ENCODE data around the gene PDZD4.

Gene PDZD4

DNA sequence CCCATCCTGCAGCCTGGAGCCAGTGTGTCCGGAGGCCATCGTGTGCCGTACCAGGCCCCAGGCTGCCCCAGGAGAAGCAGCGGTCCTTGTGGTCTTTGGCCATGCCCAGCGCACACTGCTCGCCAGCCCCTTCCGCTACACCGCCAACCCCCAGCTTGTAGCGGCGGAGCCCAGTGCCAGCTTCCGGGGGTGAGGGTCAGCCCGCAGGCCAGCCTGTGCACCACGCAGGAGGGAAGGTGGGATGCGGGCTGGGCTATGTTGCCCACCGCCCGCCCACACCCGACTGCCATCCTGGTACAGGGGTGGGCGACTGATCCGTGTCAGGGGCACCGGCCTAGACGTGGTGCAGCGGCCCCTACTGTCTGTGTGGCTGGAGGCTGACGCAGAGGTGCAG, 57.1 kb downstream of the PDZD4 start:
- in situ Hi-C loops (cut with HindIII; ENCODE audit: low pct_unique_long_range_greater_than_20kb, low sequenced_read_pairs) = no loop called here
- no peak for TF ChIP-seq JUND (IDR thresholded peaks at IDR 0.05; ENCODE audit: low read depth)
- no peak for DNase-seq (ENCODE audit: low read depth in 1 of 2, low spot score in 1 of 2)

- TF ChIP-seq JUND (IDR thresholded peaks at IDR 0.05; ENCODE audit: low read depth) = no peak
- in situ Hi-C loops (cut with HindIII; ENCODE audit: low pct_unique_long_range_greater_than_20kb, low sequenced_read_pairs) = no loop called here
- DNase-seq (ENCODE audit: low read depth in 1 of 2, low spot score in 1 of 2) = no peak
These were observed 57.8 kb downstream of the PDZD4 start for GRCh38 chrX:153772316-153773217.

DNA sequence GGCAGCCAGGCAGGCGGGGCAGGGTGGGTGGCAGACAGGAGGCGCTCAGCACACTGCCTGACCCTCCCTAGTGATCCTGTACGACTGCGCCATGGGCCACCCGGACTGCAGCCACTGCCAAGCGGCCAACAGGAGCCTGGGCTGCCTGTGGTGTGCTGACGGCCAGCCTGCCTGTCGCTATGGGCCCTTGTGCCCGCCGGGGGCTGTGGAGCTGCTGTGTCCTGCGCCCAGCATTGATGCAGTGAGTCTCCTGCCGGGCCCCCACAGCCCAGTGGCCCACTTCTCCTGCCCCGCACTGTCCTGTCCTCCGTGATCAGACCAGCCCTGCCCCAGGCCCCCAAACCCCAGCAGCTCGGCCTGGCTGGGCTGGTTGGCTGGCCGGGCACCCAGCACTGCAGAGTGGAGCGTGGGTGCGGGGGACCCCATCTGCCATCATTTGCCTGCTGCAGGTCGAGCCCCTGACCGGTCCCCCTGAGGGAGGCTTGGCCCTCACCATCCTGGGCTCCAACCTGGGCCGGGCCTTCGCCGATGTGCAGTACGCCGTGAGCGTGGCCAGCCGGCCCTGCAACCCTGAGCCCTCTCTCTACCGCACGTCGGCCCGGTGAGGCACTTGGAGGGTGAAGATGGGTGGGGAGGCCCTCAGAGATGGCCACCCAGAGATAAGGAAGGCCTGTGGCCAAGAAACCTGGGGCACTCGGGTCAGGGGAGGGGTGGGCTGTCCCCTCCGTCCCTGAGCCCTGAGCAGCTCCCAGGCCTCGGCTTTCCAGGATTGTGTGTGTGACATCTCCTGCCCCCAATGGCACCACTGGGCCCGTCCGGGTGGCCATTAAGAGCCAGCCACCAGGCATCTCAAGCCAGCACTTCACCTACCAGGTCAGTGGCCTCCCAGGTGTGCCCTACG, 58.7 kb downstream of the PDZD4 start:
- in situ Hi-C loops (cut with HindIII; ENCODE audit: low pct_unique_long_range_greater_than_20kb, low sequenced_read_pairs) = no loop called here
- no peak for TF ChIP-seq JUND (IDR thresholded peaks at IDR 0.05; ENCODE audit: low read depth)
- DNase-seq (ENCODE audit: low read depth in 1 of 2, low spot score in 1 of 2) = no peak

- DNase-seq (ENCODE audit: low read depth in 1 of 2, low spot score in 1 of 2) = no peak
- in situ Hi-C loops (cut with HindIII; ENCODE audit: low pct_unique_long_range_greater_than_20kb, low sequenced_read_pairs) = no loop called here
- TF ChIP-seq JUND (IDR thresholded peaks at IDR 0.05; ENCODE audit: low read depth) = no peak
These were observed 59.5 kb downstream of the PDZD4 start for GRCh38 chrX:153770601-153771414.

DNA sequence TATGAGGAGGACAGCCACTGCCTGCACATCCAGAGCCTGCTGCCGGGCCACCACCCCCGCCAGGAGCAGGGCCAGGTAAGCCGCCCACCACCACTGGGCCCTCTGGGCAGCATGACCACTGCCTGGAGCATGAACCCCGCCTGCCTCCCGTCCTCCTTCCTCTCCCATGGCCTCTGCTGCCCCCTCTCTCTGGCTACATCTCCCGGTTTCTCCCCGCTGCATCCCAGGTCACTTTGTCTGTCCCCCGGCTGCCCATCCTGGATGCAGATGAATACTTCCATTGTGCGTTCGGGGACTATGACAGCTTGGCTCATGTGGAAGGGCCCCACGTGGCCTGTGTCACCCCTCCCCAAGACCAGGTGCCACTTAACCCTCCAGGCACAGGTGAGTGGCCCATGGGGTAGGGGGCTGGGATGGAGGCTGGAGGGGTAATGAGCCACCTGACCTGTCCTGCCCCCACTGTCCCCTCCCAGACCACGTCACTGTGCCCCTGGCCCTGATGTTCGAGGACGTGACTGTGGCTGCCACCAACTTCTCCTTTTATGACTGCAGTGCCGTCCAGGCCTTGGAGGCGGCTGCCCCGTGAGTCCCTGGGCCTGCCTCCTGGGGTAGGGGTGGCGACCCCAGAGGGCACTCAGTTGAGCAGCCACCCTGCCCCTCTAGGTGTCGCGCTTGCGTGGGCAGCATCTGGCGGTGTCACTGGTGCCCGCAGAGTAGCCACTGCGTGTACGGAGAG, 60.3 kb downstream of the PDZD4 start:
- no peak for DNase-seq (ENCODE audit: low read depth in 1 of 2, low spot score in 1 of 2)
- no peak for TF ChIP-seq JUND (IDR thresholded peaks at IDR 0.05; ENCODE audit: low read depth)
- in situ Hi-C loops (cut with HindIII; ENCODE audit: low pct_unique_long_range_greater_than_20kb, low sequenced_read_pairs) = no loop called here

DNA sequence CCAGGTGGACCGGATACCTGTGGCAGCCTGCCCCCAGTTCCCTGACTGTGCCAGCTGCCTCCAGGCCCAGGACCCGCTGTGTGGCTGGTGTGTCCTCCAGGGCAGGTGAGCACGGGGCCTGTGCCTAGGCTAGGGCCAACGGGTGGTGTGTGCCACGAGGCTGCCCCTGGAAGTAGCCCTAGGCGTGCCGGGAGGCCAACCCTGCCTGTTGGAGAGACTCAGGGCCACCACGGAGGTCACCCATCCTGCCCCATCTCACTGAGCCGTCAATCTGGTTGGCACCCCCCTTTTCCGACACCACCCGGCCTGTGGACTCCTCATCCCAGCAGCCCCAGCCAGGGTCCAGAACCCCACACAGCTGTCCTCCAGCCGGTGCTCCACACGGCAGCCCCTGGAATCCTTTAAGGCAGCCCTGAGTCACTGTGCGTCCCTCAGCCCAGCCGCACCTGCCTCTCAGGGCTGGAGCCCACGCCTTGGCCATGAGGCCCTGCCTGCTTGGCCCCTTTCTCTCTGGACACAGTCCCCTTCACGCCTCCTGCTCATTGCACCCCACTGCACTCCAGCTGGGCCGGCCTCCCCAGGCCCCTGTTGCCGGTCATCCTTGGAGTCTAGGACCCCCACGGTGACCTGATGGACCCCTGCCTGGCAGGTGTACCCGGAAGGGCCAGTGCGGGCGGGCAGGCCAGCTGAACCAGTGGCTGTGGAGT, 61.0 kb downstream of the PDZD4 start:
- no peak for DNase-seq (ENCODE audit: low read depth in 1 of 2, low spot score in 1 of 2)

DNA sequence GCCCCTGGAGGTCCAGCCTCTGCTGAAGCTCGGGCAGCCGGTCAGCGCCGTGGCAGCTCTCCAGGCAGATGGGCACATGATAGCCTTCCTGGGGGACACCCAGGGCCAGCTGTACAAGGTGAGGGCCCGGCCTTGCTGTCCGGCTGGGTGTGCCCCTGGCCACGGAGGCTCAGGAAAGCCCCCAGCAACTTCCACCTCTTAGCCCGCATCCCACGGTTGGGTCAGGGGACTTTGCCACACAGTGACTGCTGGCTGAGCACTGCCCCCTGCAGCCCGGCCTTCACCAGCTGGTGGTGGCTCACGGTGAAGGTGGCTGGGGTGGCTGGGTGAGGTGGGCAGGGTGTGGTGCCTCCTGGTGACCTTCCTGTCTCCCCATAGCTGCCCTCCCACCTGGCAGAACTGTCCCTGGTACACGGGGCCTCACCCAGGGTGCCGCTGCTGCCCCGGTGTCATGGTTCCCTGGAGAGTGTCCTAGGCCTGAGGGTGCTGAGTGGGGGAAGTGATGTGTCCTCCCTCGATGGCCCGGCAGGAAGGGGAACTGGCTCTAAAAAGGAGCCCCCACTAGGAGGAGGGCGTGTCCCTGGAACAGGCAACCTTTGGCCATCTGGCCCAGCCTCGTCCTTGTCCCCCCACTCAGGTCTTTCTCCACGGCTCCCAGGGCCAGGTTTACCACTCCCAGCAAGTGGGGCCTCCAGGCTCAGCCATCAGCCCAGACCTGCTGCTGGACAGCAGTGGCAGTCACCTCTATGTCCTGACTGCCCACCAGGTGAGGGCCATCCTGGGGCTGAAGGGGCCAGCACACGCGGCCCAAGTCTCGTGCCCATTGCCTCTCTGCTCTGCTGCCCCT, 61.8 kb downstream of the PDZD4 start:
- no peak for TF ChIP-seq JUND (IDR thresholded peaks at IDR 0.05; ENCODE audit: low read depth)
- no peak for DNase-seq (ENCODE audit: low read depth in 1 of 2, low spot score in 1 of 2)
- in situ Hi-C loops (cut with HindIII; ENCODE audit: low pct_unique_long_range_greater_than_20kb, low sequenced_read_pairs) = no loop called here

More for the DNA sequence above, 61.0 kb downstream of the PDZD4 start:
- in situ Hi-C loops (cut with HindIII; ENCODE audit: low pct_unique_long_range_greater_than_20kb, low sequenced_read_pairs) = no loop called here
- TF ChIP-seq JUND (IDR thresholded peaks at IDR 0.05; ENCODE audit: low read depth) = no peak

DNA sequence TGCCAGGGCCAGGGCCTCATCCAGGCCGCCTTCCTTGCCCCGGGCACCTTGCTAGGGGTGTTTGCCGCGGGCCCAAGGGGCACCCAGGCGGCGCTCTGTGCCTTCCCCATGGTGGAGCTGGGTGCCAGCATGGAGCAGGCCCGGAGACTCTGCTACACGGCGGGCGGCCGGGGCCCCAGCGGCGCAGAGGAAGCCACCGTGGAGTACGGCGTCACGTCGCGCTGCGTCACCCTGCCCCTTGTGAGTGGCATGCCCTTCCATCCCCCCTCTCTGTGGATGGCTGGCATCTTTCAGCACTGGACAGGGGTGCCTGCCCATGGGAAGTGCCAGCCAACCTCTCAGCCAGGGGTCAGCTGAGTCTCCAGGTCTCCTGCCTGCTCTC, 62.7 kb downstream of the PDZD4 start:
- in situ Hi-C loops (cut with HindIII; ENCODE audit: low pct_unique_long_range_greater_than_20kb, low sequenced_read_pairs) = no loop called here
- no peak for TF ChIP-seq JUND (IDR thresholded peaks at IDR 0.05; ENCODE audit: low read depth)
- no peak for DNase-seq (ENCODE audit: low read depth in 1 of 2, low spot score in 1 of 2)

DNA sequence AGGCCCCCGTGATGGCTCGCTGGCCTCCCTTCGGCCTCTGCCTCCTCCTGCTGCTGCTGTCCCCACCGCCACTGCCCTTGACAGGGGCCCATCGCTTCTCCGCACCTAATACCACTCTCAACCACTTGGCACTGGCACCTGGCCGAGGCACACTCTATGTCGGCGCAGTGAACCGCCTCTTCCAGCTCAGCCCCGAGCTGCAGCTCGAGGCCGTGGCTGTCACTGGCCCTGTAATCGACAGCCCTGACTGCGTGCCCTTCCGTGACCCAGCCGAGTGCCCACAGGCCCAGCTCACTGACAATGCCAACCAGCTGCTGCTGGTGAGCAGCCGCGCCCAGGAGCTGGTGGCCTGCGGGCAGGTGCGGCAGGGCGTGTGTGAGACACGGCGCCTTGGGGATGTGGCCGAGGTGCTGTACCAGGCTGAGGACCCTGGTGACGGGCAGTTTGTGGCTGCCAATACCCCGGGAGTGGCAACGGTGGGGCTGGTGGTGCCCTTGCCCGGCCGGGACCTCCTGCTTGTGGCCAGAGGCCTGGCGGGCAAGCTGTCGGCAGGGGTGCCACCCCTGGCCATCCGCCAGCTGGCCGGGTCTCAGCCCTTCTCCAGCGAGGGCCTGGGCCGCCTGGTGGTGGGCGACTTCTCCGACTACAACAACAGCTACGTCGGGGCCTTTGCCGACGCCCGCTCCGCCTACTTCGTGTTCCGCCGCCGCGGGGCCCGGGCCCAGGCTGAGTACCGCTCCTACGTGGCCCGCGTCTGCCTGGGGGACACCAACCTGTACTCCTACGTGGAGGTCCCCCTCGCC, 63.3 kb downstream of the PDZD4 start:
- no peak for DNase-seq (ENCODE audit: low read depth in 1 of 2, low spot score in 1 of 2)
- in situ Hi-C loops (cut with HindIII; ENCODE audit: low pct_unique_long_range_greater_than_20kb, low sequenced_read_pairs) = no loop called here
- TF ChIP-seq JUND (IDR thresholded peaks at IDR 0.05; ENCODE audit: low read depth) = no peak

All from T47D (cell line).